Measurements from ENCODE around the gene CDH5.

- TF ChIP-seq EZH2 (IDR thresholded peaks at IDR 0.05; ENCODE audit: insufficient read depth, poor library complexity, severe bottlenecking) (no peak), EZH2phosphoT487 (IDR thresholded peaks at IDR 0.05; ENCODE audit: insufficient read depth, low read depth) (no peak)
Measured at GRCh38 chr16:66387817-66388332, 21.4 kb downstream of the CDH5 start.
